GM12892 (cell line): ENCODE results near the gene HSPA12B.

Experiments used
- DNase-seq: peaks from one replicate; pipeline ENCODE4 v3.0.0; 2011; ENCODE audit not compliant: insufficient read length
- FAIRE-seq: peaks from 2 replicates; lab custom pipeline; 2011; peaks lifted over from hg19 to GRCh38; lab: Jason Lieb, UNC
- POLR2A ChIP-seq: IDR thresholded peaks from 2 replicates; pipeline ENCODE4 v1.6.1; 2011; ENCODE audit warnings: low read depth, low read length, control low read depth
- POLR2AphosphoS5 ChIP-seq: IDR thresholded peaks from 2 replicates; pipeline ENCODE4 v1.6.1; 2011; ENCODE audit warnings: low read depth, low read length, control low read depth
- TAF1 ChIP-seq: IDR thresholded peaks from 2 replicates; pipeline ENCODE4 v1.6.1; 2011; ENCODE audit warnings: low read depth, mild to moderate bottlenecking, control low read depth, low read length, borderline replicate concordance

HSPA12B gene

DNA sequence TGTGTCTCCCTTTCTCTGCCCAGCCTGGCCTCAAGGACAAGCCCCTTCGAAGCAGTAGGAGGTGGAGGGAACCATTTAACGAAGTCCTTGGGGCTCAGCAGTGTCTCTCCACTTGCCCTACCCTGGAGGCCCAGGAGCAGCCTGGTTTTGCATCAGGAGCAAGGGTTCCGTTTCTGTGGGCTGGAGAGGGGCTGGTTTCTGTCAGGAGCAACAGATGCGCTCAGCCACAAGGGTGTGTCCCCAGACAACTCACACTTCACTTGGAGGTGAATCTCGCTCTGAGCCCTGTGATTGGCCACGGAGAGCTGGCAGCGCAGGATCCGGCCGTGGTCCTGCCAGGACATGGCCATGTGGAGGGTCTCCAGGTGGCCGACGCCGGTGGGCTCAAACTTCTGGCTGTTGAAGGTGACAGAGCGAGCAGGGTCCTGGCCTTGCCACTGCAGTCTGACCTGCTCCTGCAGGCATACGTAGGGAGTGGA is 27.0 kb upstream of the HSPA12B start:
- TF ChIP-seq TAF1 (no peak), POLR2AphosphoS5 (no peak), POLR2A (no peak)
- DNase-seq (no peak), FAIRE-seq (no peak)

DNA sequence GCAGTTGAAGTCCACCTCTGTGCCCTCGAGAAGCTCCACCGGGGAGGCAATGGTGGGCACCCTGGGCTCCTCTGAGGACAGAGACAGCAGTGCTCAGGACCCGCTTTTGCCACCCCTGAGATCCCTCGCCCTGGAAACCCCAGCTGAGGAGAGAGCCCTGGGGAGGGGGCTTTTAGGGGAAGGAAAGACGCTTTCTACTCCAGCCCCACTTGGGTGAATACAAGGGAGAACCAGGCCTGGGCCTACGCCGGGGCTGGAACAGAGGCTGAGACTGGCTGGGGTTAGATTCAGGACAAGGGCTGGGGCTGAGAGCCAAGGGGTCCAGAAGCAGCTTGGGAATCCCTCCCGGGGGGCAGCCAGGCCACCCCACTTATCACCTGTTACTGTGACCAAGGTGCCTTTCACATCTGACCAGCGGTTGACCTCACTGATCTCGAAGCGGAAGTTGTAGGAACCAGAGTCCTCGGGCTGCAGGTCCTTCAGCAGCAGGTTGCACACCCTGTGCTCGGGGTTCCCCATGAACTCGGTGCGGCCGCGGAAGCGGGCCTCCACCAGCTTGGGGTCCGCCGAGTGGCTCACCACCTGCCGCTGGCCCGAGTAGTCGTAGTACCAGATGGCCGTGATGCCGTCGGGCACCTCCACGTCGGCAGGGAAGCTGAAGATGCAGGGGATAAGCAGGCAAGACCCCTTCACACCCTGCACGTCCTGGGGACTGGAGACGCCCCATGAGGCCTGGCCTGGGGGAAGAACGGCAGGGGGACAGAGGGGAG is 26.3 kb upstream of the HSPA12B start:
- DNase-seq (no peak), FAIRE-seq (no peak)
- TF ChIP-seq POLR2A (no peak), POLR2AphosphoS5 (no peak), TAF1 (no peak)

DNA sequence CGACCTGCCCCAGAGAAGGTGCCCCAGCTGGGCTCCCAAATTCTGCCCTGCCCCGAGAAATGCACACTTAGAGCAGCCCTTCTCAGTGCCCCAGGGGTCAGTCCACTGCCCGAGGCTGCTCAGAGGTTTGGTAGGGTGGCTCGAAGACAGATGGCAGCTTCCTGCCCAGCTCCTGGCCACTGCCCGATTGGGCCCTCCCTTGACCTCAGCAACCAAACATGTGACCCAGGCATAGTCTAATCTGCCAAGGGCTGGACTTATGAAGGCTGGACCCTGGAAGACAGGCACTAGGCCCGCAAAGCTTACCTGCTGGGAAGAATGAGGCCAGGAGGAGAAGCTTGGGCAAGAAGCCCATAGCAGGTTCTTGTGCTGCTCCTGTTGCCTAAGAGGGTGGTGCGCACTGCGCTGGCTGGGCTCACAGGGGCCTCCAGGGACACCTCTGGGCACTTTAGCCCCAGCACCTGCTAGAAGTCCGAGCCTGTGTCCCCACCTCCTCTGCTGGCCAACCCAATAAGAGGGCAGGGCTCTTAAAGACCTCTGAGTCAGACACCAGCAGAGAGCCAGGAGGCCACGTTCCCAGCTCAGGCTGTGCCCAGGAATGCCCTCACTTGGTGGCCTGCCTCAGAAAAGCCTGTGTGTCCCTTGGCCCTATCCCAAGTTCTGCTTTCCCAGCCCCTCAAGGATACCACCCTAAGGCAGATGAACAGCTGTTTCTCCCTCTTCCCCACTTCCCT is 25.5 kb upstream of the HSPA12B start:
- no peak for TF ChIP-seq POLR2AphosphoS5
- no peak for TF ChIP-seq TAF1
- TF ChIP-seq POLR2A = no peak
- no peak for FAIRE-seq
- DNase-seq = no peak

DNA sequence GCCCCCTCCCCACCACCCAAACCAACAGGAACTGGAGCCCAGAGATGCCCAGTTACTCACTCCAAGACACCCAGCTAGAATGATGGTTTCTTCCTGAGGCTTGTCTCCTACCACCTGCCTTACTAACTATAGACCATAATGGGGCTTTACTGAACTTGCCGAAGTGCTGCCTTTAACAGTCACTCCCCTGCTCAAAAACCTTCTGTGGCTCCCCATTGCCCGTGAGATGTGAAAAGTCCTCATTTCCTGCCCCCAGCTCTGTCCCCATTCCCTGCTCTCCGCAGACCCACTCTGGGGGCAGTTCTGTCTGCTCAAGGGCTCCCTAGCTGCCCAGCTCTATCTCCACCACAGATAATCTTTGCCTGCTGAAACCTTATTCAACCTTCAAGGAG is 25.0 kb upstream of the HSPA12B start:
- no peak for TF ChIP-seq POLR2AphosphoS5
- TF ChIP-seq TAF1 = no peak
- no peak for TF ChIP-seq POLR2A
- no peak for DNase-seq
- no peak for FAIRE-seq

DNA sequence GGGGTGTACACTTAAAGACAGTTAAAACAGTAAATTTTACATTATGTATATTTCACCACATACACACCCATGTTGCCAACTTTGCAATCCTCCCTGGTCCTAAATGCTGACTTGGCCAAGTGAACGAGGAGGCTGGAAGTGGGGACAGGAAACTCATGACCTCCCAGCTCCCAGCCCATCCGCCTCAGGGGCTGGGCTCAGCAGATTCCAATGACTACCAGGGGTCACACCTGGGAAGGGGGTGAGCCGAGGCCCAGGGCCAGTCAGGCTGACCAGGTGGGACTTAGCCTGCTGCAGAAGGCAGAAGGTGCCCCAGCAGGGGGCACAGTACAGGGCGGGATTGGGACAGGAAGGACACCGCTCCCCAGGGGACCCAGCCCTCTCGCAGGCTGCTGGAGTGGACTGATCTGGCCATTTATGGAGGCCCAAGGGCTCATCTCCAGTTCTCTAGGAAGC is 22.4 kb upstream of the HSPA12B start:
- DNase-seq (no peak), FAIRE-seq (no peak)
- TF ChIP-seq TAF1 = no peak
- no peak for TF ChIP-seq POLR2AphosphoS5
- TF ChIP-seq POLR2A = no peak

DNA sequence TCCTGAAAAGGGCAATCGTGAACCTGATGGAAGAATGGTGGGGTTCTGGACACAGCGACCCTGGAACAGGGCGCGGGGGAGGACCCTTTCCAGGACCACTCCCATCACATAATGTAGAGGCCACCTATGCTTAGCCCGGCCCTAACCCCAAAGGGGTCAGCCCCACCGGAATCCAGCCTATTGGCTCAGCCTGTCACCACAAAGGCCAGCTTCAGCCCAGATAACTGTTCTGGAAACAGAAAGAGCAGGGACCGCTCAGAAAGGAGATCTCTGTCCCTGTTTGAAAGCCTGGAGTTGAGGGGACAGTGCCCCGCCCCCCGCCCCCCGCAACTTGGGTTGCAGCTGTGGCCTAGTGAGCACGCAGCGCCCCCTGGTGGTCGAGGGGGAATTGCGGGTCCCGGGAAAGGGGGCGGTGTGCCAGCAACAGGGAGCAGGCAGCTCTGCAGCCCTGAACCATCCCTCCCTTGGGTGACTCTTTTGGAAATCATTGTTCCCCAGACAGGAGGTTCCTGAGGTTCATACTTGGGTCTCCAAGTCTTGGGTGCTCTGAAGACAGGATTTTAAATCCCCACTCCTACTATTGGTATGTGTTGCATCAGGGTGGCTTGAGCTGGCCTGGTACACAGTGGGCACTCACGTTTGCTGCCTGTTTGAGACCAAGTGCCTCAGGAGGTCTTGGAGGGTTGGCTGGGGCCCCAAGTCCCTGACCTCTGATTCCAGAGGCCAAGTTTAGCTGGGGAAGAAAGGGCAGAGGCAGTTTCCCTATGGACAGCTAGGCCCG is 21.6 kb upstream of the HSPA12B start:
- FAIRE-seq (peak; percentile 98), DNase-seq (peak; percentile 88)
- TF ChIP-seq TAF1 = no peak
- no peak for TF ChIP-seq POLR2AphosphoS5
- TF ChIP-seq POLR2A = no peak

DNA sequence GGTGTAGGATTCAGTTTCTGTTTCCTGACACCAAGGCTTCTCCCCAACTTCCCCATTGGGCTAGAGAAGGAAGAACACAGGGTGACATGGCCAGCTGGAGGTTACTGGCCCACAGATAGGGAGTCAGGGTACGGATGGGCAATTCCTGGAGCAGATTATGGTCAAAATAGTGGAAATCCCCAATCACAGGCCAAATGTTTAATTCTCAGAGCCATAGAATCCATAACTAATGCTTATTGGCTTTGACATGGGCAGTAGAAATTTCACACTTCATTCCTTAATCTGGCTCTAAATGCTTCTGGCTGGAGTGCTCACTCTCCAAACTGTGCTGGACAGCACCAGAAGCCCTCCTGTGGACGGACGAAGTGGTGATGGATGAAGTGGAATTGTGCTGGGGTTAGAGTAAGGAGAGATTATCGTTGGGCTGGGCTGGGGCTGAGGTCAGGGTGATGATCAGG is 21.0 kb upstream of the HSPA12B start:
- FAIRE-seq (no peak), DNase-seq (no peak)
- TF ChIP-seq TAF1 (no peak), POLR2A (no peak), POLR2AphosphoS5 (no peak)

DNA sequence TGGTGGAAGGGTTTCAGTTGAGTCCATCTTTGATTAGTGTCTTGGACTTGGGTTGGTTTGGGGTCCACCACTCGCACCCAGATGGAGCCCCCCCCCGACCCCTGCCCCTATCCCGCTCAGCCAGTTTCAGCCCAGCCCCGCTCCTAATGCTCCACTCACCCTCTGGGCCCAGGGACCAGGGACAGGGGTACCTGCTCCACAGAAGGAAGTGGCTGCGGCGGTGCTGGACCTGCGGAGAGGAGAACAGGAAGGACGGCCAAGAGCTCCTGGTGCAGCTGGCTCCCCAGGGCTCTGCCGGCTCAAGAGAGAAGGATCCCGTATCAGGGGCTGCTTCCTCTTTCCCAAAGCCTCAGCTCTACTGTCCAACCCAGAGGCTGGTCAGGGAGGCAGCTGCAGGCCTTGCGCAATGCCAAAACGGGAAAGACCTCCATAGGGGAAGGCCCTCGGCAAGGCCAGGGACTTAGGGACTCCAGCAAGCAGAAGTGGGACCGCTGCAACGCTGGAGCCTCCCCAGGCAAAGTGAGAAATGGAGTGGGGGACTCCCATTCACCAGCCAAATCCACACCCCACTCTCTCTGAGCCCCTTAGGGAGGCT is 20.1 kb upstream of the HSPA12B start, which contains the start of gene SIGLEC1:
Gene SIGLEC1, minus strand, starts transcription at position 322 of the 595 bp plus-strand sequence. CDS start 5,472 bp downstream, outside the sequence.
- FAIRE-seq (no peak), DNase-seq (no peak)
- no peak for TF ChIP-seq TAF1
- no peak for TF ChIP-seq POLR2A
- no peak for TF ChIP-seq POLR2AphosphoS5

DNA sequence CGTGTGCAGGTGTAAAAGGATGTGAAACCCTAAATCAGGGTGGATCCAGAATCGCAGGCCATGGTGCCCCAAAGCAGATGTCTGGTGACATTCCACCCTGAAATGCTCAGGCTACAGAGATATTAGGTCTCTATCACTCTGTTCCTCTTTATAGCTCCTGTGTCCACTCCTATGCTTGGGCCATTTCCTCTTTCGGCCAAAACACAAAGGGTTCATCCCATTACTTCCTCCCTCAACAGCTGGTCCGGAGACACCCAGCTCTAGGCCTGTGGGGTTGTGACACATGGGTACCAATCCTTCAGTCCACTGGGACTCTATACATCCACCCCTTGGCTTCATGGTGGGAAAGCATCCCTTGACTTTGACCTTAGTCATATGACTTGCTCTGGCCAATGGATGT is 18.4 kb upstream of the HSPA12B start:
- no peak for TF ChIP-seq TAF1
- TF ChIP-seq POLR2A = no peak
- no peak for TF ChIP-seq POLR2AphosphoS5
- DNase-seq (no peak), FAIRE-seq (no peak)

DNA sequence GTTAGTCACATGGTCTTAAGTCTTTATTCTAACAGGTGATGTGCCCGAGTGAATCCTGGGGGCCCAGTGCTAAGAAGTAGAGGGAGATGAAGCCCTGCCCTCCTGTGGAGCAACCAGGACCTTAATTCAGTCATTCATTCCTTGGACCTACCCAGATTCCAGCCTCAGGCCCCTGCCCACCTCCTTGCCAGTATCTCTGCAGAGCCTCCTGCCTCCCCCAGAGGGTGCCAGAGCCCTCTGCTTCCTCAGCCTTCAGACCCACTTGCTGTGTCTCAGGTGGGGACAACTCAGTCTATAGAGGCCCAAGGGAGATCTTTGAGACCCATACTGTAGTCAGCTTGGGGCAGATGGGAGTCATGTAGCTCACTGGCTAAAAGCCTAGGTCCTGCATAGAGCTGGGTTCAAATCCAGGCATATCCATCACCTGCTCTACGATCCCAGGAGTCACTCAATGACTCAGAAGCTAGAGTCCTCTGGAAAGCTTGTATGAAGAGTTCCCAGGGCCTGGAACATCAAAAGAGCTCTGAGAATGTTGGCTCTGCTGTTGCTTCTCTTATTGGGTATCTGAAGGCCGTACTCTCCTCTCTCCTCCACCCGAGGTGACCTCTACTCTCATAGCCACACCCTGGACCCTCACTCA is 16.2 kb upstream of the HSPA12B start:
- TF ChIP-seq POLR2A = no peak
- TF ChIP-seq TAF1 = no peak
- TF ChIP-seq POLR2AphosphoS5 = no peak
- DNase-seq (no peak), FAIRE-seq (peak; percentile 75)

DNA sequence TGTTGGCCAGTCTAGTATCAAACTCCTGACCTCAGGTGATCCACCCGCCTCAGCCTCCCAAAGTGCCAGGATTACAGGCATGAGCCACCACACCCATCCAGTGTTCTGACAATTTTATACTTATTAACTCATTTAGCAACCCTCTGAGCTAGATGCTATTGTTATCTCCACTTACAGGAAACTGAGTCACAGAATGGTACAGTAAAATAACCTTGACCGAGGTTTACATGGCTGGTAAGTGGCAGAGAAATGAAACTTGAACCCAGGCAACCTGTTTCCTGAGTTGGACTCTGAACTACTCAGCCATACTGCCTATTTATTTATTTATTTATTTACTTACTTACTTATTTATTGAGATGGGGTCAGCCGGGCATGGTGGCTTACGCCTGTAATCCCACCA is 13.4 kb upstream of the HSPA12B start:
- DNase-seq (no peak), FAIRE-seq (no peak)
- TF ChIP-seq TAF1 = no peak
- TF ChIP-seq POLR2AphosphoS5 = no peak
- no peak for TF ChIP-seq POLR2A
